Mucosa of descending colon (tissue), 3 donors: ENCODE results near the gene SPTBN1. TPM values are rescaled to one million over a fixed set of nuclear protein-coding genes. Genes with fewer than 3 reads are reported as not detected.
A peak's percentile ranks its signal among the peaks of the same experiment; 100 is the strongest.
"Not testable (repeated sequence)": the region's sequence is repeated elsewhere in the genome, so short reads cannot be mapped to it uniquely, and the experiment has no call there.

Source experiments
- ATAC-seq: fragments of 200-7000 bp; cut with Tn5 transposase; one replicate; pipeline ENCODE4 v1.9.1; 2020; ENCODE audit warnings: mild to moderate bottlenecking, moderate library complexity
- DNase-seq, 3 donors: peaks; one replicate each; pipeline ENCODE4 v3.0.0-alpha.2; 2020
- H3K36me3 ChIP-seq: fragments of 200-600 bp; one replicate; pipeline ENCODE4 v1.8.0; 2021; ENCODE audit warnings: low read depth, mild to moderate bottlenecking
- H3K4me1 ChIP-seq: fragments of 200-600 bp; one replicate; pipeline ENCODE4 v1.8.0; 2021; ENCODE audit warnings: low read depth, mild to moderate bottlenecking
- H3K4me3 ChIP-seq: fragments of 200-600 bp; one replicate; pipeline ENCODE4 v1.8.0; 2021; ENCODE audit warnings: mild to moderate bottlenecking
- H3K9me3 ChIP-seq: fragments of 200-600 bp; one replicate; pipeline ENCODE4 v1.8.0; 2021; ENCODE audit warnings: mild to moderate bottlenecking
- intact Hi-C, 2 donors: fragments of 100-400 bp; cut with DNase I in 1 of 2; cut with micrococcal nuclease in 1 of 2; formaldehyde crosslinking; loops; one replicate each; pipeline versions ENCODE4 v1.11.0 to v1.11.1; 2022; cut with DNase I, micrococcal nuclease
- total RNA-seq, 3 donors: library from RNA; stranded (reverse); fragmentation: NEBNext Ultra II Directional in 2 of 3; extraction: Animal tissue kit (Norgen Biotek cat#: 25700) in 2 of 3; gene quantifications; one replicate each; pipeline versions ENCODE4 v1.2.1 to v1.2.4, GENCODE V29; 2021 to 2023
- TF ChIP-seq, protein P1 (sequence below): fragments of 200-600 bp; IDR thresholded peaks from one replicate; pipeline ENCODE4 v1.8.0; 2022; ENCODE audit warnings: antibody characterized with exemption, mild to moderate bottlenecking
- donor health status: DM: no; HTN: no; CAD: no; lungs with moderate emphysema.
- donor health status: DM: no; HTN: no; CAD: no.
- donor health status: DM: no; HTN: yes; CAD: no.

SPTBN1 gene
- total RNA-seq, 3 donors from 2014 or later = 237 to 396 (median 392) TPM

DNA sequence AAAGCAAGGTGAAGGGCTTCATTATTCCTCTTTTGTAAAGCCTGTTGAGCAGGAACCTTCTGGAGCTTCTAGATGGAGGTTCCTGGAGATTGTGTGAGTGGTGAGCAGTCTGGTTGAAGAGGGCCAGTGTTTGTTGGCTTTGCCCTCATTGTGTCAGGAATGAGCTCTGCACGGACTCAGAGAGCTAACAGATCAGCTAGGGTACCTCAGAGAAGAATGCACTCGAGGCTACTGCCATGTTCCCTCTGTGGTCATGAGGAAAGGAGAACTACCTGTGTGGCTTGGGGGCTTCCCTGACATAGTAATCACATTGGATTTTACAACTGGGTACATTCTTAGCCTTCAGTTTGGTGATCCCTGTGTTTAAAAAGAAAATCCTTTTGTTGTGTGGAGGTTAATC is 46.6 kb downstream of the SPTBN1 start:
- Histone ChIP-seq H3K4me3 (no peak overlapping the region), H3K4me1 (no peaks in the 10 kb centered on the region), H3K9me3 (no peaks in the 10 kb centered on the region), H3K36me3 (no peaks in the 10 kb centered on the region)
- intact Hi-C loops = no loop called here
- DNase-seq (no peak), ATAC-seq (no peak)
- TF ChIP-seq, protein P1, sequence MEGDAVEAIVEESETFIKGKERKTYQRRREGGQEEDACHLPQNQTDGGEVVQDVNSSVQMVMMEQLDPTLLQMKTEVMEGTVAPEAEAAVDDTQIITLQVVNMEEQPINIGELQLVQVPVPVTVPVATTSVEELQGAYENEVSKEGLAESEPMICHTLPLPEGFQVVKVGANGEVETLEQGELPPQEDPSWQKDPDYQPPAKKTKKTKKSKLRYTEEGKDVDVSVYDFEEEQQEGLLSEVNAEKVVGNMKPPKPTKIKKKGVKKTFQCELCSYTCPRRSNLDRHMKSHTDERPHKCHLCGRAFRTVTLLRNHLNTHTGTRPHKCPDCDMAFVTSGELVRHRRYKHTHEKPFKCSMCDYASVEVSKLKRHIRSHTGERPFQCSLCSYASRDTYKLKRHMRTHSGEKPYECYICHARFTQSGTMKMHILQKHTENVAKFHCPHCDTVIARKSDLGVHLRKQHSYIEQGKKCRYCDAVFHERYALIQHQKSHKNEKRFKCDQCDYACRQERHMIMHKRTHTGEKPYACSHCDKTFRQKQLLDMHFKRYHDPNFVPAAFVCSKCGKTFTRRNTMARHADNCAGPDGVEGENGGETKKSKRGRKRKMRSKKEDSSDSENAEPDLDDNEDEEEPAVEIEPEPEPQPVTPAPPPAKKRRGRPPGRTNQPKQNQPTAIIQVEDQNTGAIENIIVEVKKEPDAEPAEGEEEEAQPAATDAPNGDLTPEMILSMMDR = no peak

DNA sequence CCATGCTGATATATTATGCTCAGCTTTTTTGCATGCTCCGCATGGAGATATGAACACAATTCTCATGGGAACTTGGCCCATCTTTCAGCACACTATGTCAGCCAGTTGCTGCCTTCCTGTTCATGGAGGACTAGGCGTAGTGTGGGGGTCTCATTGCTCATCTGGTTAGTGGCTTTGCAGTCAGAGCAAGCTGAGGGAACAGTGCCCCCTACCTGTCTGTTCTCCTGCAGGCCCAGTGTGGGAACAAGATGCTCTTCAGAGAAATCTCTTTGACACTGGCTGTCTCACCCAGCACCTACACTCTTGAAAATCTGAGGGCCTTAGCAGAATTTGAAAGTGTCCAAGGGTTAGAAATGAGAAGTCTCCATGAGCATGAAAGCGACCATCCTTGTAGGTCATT is 47.1 kb downstream of the SPTBN1 start:
- Histone ChIP-seq H3K36me3 (no peaks in the 10 kb centered on the region), H3K4me3 (no peak overlapping the region), H3K9me3 (no peaks in the 10 kb centered on the region), H3K4me1 (no peaks in the 10 kb centered on the region)
- ATAC-seq (peak; percentile 34), DNase-seq (peak in 2 of 3 donors; percentile 49 to 67)
- intact Hi-C loops = no loop called here
- TF ChIP-seq, protein P1 = no peak

DNA sequence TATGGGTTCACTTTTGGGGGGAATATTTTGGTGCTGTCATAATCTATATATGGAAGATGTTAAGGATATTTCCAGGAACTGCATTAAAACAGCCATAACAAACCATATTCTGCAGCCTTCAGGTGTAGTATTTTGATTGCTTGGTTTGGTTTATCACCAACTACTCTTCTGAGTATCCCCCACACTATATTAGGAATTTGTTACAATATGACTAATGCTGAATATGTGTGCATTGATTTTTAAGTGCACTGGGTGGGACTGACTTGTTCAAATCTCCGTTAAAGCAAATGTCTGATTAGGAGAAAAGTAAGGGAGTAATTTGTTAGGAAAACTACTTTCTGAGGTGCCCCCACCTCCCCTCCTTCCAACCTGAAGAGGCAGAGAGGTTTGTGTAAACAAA is 47.7 kb downstream of the SPTBN1 start:
- intact Hi-C loops = no loop called here
- Histone ChIP-seq H3K4me1 (no peaks in the 10 kb centered on the region), H3K36me3 (no peaks in the 10 kb centered on the region), H3K4me3 (no peak overlapping the region), H3K9me3 (no peaks in the 10 kb centered on the region)
- DNase-seq = no peak
- TF ChIP-seq, protein P1 = no peak
- no peak for ATAC-seq

DNA sequence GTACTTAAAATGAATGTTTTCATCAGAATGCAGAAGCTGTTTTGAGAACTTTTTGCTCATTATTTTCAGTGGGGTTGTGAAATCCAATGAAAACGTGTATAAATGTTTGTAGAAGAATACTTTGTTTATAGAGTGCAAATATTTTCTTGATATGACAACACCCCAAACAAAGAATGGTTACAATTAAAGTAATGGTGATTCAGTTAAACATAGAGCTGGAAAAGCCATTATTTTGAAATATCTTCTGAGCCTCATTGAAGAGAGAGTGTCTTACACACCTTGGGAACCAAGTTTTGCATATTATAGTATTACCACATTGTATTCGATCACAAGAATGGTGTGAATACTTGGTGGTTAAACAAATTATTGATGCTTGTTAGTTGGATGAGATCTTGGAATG is 48.7 kb downstream of the SPTBN1 start:
- Histone ChIP-seq H3K4me3 (no peak overlapping the region), H3K9me3 (no peaks in the 10 kb centered on the region), H3K4me1 (no peaks in the 10 kb centered on the region), H3K36me3 (no peaks in the 10 kb centered on the region)
- ATAC-seq (no peak), DNase-seq (no peak)
- intact Hi-C loops = no loop called here
- TF ChIP-seq, protein P1 = no peak

DNA sequence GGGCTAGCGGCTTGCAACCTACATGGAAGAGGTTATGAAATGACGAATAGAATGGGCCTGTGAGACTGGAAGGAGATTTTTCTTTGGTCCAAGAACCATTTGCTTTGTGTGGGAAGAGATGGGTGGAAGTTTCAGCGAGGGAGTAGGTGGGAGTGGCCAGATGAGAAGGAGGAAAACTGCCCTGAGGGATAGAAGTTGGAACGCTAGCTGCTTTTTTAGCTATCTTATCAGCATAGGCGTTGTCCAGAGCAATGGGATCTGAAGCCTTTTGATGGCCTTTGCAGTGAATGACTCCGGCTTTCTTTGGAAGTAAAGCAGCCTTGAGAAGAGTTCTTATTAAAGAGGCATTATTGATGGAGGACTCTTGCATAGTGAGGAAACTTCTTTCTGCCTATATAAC is 52.4 kb downstream of the SPTBN1 start:
- intact Hi-C loops = no loop called here
- no peaks in the 10 kb centered on the region for H3K36me3 ChIP-seq
- TF ChIP-seq, protein P1 = no peak
- H3K4me3 ChIP-seq = no peak overlapping the region
- no peaks in the 10 kb centered on the region for H3K9me3 ChIP-seq
- DNase-seq = no peak
- ATAC-seq = no peak
- H3K4me1 ChIP-seq = no peaks in the 10 kb centered on the region

DNA sequence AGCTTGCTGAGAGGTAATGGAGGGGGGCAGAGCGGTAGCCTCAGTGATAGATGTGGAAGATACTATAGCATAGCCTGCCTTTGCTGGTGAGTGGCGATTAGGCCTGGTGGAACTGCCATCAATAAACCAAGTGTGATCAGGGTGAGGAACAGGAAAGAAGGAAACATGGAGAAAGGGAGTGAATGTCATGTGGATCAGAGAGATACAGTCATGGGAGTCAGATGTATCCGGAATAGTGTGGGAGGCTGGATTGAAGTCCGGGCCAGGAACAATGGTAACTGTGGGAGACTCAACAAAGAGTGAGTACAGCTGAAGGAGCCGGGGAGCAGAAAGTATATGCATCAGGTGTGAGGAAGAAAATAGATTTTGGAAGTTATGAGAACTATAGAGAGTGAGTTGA is 52.9 kb downstream of the SPTBN1 start:
- H3K4me1 ChIP-seq, H3K4me3 ChIP-seq, ATAC-seq, H3K9me3 ChIP-seq, DNase-seq, intact Hi-C loops, H3K36me3 ChIP-seq: not testable (repeated sequence)
